NCI-H748 (cell line): ENCODE results near the gene LYSMD3.
A peak's percentile ranks its signal among the peaks of the same experiment; 100 is the strongest.
"Not testable (repeated sequence)": the region's sequence is repeated elsewhere in the genome, so short reads cannot be mapped to it uniquely, and the experiment has no call there.

Source experiments
- DNase-seq: peaks from one replicate; lab custom pipeline; 2025; ENCODE audit not compliant: unreplicated experiment; lab: John Stamatoyannopoulos, UW

LYSMD3 gene

GRCh38 chr5:90529194-90529938 is at the start of gene LYSMD3:
Gene LYSMD3, minus strand, starts transcription at chr5:90529584. Its CDS starts 4,295 bp downstream, at chr5:90525289.
- peak; percentile 98 for DNase-seq

- DNase-seq, result not testable (repeated sequence)
Measured at GRCh38 chr5:90576566-90576965, 47.2 kb upstream of the LYSMD3 start.

DNA sequence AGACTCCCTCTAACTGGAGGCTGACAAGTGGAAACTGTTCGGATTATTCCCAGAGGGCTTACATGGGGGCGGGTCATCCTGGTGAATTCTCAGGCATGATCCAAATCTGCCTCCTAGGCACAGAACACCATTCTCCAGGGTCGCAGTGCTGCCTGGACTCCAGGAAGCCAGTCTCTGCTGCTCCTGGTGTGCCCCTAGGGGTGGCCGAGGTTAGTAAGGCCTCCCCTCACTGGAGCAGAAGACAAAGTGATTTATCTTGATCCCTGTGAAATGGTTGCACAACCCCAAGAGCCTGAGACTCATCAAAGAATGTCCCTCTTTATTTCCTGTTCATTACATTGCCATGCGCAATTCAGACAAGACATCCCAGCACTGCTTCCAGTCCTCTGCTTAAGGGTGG is 46.3 kb upstream of the LYSMD3 start:
- no peak for DNase-seq

DNA sequence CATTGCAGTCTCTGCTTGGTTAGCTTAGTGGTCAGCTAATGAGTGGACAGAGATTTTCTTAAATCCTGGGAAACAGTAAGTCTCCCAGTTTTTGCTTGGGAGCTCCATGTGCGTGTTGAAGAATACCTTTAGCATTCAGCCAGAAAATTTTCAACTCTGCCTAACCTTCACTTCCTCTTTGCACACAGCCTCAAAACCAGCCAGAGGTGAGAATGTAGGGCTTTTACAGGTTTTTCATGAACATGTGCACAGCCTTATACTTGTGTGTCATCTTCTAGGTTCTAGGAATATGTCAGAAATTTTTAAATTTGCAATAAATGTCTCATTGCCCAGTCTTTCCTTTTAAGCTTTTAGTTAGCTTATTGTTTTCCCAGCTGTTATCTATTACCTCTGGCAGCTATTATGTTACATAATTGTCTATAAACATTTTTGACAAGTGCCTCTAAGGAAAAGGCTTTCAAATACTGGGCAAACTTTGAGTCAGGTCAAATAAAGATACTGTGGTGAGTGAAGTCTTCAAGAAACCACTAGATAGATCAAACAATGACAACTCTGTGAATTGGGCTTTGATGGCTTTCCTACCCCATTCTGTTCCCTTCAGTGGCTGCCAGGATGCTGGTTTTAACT is 41.9 kb upstream of the LYSMD3 start:
- peak; percentile 24 for DNase-seq

GRCh38 chr5:90570034-90570433 is 40.6 kb upstream of the LYSMD3 start:
- no peak for DNase-seq

- no peak for DNase-seq
Measured at GRCh38 chr5:90569084-90569483, 39.7 kb upstream of the LYSMD3 start.

DNA sequence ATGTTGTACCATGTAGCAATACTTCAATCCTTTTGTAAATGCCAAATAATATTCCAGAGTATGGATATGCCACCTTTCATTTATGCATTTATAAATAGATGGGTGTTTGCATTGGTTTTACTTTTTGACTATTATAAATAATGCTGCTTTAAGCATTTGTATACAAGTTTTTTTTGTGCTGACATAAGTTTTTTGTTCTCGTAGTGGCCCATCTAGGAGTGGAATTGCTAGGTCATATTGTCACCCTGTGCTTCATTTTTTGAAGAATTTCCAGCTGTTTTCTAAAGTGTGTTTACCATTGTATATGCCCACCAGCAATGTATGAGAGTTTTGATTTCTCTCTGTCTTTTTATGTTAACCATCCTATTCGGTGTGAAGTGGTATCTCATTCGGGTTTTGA is 36.1 kb upstream of the LYSMD3 start:
- no peak for DNase-seq

DNA sequence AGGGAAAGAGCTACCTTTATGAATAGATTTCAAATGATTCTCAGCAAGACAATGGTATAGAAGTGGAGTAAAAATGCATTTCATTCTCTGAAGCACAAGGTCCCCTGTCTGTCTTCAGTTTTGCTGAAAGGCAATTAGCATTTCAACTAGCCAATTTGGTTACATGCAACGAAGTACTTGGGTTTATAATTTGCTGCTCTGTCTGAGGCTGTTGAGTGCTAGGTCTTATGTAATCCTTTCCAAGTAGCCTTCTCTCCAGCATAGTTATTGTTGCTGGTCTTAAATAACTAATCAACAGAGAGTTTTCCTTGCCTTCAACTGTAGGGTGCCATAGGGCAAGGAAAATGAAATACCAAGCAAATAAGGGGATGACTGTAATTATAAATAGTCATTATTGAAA is 33.7 kb upstream of the LYSMD3 start:
- DNase-seq, result peak; percentile 49

GRCh38 chr5:90562341-90562740 is 33.0 kb upstream of the LYSMD3 start:
- DNase-seq, result peak; percentile 93

DNA sequence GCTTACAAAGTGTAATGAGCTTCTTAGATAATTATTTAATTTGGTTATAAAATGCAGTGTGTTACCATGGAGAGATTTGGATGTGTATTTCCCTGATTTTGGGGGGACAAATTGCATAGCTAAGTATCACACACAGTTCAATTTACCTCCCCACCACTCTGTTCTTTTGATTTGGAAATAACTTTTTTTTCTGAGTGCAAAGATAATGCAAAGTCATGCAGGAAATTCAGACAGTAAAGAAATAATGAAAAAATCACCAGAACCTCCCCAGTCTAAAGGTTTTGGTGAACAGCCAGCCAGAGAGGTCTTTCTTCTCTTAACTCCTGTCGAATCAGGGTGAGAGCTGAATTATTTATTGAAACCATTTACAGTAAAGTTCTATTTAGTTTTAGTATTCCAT is 32.4 kb upstream of the LYSMD3 start:
- DNase-seq, result no peak

- DNase-seq, result no peak
Measured at GRCh38 chr5:90560771-90561170, 31.4 kb upstream of the LYSMD3 start.

DNA sequence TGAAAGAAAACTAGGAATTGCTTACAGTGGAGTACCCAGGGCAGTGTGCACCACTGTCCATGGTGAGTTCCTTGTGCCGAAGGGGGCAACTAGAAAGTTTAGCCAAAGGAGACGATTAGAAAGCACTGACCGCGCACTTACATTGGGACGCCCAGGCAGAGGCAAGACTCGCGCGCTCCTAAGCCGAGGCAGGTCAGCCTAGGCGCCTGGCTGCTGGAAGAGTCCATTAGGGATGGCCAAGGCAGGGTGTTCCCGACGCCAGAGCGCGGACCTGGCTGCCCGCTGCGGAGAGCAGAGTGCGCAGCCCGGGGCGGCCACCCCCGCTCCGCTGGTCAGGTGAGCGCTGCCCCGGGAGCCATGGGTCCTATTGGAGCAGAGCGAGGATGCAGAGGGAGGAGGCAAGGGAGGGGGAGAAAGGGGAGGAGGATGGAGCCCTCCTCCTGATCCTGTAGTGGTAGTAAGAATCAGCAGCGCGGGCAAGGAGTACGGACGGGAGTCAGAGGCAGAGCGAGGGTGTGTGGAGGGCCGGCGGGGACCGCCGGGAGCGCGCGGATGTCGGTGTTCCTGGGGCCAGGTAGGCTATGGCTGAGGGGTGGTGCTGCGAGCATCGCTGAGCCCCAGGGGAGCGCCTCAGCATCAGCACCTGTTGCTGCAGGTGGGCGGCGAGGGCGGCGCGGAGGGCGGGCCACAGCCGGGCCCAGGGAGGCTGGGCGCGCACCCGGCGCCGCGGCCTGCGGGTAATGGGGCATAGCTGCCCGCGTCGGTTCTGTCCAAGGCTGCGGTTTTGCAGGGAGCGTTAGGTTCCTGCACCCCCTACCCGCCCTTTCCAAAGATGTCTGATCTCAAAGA is 29.2 kb upstream of the LYSMD3 start, which contains the start of gene ADGRV1:
ADGRV1 (plus strand) TSS at position 454 of the 849 bp plus-strand sequence; CDS start at position 553, 99 bp downstream.
- peak; percentile 99 for DNase-seq

DNA sequence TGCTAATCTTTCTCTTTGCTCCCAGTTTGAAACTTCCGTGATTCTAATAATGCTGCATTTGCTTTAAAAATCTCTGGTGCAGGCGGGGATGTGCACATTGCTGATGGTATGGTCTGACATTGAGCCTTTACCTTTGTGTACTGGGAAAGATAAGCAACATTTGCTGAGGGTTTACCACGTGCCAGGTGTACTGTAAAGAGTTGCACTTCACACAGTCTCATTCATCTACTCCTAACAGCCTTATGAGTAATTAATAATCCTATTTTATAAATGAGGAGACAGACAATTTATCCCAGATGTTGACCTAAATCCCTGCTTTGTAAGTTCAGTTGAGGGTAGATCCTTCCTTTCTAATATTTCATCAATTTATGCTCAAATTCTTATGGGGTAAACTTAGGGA is 28.5 kb upstream of the LYSMD3 start:
- DNase-seq, result peak; percentile 69

DNA sequence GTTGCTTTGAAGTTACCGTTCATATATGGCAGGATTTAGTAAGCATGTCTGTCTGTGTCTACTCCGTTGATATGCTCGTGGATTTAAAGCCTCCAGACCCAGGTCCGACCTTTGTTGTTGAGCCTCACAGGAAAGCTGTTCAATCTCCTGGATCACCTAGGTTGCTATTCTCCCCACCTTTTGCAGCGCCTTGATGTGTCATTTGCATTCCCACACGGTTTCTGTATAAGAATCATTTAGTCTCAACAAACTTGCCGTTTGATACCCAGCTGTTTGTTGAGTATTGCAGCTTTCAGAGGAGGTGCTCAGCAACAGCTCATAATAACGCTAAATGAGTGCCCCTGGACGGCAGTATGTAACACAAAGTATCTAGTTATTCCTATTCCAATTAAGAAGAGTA is 28.0 kb upstream of the LYSMD3 start:
- peak; percentile 63 for DNase-seq

GRCh38 chr5:90555666-90556065 is 26.3 kb upstream of the LYSMD3 start:
- DNase-seq, result no peak

GRCh38 chr5:90554358-90555006 is 25.1 kb upstream of the LYSMD3 start:
- peak; percentile 10 for DNase-seq

DNA sequence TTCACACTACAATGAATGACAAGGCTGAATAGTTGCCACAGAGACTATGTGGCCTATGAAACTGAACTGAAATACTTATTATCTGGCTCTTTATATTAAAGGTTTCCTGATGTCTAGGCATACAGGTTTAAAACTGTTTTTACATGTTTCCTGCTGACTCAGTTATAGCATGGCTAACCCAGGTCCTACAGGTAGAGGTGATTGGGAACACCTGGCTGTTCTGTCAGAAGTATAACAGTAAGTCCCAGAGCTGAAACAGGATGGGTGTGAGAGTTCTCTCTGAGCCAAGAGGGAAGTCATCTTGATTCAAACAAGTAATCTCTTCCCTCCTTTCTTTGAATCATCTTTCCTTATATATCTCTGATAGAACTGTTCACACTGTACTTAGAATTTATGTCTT is 24.3 kb upstream of the LYSMD3 start:
- DNase-seq, result no peak

GRCh38 chr5:90551376-90551775 is 22.0 kb upstream of the LYSMD3 start:
- no peak for DNase-seq

DNA sequence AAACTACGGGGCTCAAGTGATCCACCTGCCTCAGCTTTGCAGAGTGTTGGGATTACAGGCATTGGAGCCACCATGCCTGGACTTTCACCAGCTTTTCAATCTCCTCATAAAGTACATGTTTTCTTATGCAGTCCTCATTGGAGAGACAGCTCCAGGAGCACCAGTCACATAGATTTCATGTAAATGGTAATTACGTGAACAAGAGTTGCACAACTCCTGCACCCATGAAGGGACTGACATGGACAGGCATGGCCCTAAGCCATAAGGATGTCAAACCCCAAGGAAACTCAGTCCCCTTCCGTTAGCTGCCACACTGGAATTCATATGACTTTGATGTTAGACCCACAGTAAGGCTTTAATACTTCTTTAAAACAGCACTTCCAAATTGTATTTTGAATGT is 21.6 kb upstream of the LYSMD3 start:
- no peak for DNase-seq

GRCh38 chr5:90549729-90550275 is 20.4 kb upstream of the LYSMD3 start:
- DNase-seq, result no peak

GRCh38 chr5:90549223-90549622 is 19.8 kb upstream of the LYSMD3 start:
- DNase-seq, result no peak
